ENCODE measurements around the gene DVL2. TPM values are rescaled to one million over a fixed set of nuclear protein-coding genes. Genes with fewer than 3 reads are reported as not detected.

The DVL2 gene
- polyA plus RNA-seq, 6 donors from 2014 or later: 23.4 to 33.1 (median 25.5) TPM

DNA sequence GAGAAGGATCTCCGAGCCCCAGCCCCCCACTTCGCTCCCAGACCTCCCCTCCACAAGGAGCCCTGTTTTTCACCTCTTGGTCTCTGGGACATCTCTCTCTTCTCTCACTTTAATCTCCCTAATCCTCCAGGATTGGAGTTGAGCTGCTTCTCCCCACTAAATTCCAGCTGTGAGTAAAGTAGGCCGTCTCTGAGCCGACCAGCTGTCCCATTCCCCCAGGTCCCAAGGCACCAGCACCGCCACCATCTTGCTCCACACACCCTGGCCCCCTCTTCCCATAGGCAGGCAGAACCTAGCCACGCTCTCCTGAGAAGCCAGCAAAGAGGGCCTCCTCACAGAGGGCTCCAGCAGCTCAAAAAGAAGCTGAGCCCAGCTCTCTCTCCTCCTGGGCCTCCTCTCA, 15.6 kb downstream of the DVL2 start:
- Mint-ChIP-seq H3K36me3 (no peaks in the 10 kb centered on the region), H3K4me3 (peak overlapping the region; percentile 14 to 97 (median 91)), H3K27me3 (no peaks in the 10 kb centered on the region), H3K4me1 (peaks cover 50 to 73% (median 64%) of the 10 kb centered on the region in 3 donors), H3K27ac (peak overlapping the region in 3 of 6 donors; percentile 52 to 91 (median 85)), H3K9me3 (no peaks in the 10 kb centered on the region)
- no peak for DNase-seq
- ATAC-seq (ENCODE audit: low read depth in 2 of 2): no peak

DNA sequence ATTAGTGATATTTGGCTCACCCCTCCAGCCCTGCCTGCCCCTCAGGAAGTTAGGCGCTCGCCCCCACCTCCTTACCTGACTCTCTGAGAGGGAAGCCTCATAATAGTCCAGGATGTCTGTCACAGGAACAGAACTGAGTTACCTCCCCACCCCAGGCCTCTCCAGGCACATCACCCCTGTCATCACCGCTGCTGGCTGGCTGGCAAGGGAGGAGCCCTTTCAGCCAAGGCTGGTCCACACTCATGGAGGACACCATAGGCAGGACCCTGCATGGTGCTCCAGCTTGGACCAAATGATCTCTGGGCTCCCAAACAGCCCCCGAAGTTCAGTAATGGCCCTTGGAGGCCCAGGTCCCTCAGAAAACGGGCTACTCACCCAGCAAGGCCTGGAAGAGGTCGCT, 16.2 kb downstream of the DVL2 start:
- Mint-ChIP-seq H3K27me3 (no peaks in the 10 kb centered on the region), H3K4me3 (peak overlapping the region; percentile 47 to 97 (median 72)), H3K36me3 (no peaks in the 10 kb centered on the region), H3K27ac (peak overlapping the region in 3 of 6 donors; percentile 20 to 75 (median 70)), H3K9me3 (no peaks in the 10 kb centered on the region), H3K4me1 (peaks cover 55 to 79% (median 69%) of the 10 kb centered on the region in 3 donors)
- ATAC-seq (ENCODE audit: low read depth in 2 of 2): no peak
- DNase-seq: no peak

- peak overlapping the region in 7 of 8 donors; percentile 47 to 97 (median 81) for H3K4me3 Mint-ChIP-seq
- no peaks in the 10 kb centered on the region for H3K9me3 Mint-ChIP-seq
- H3K4me1 Mint-ChIP-seq: peaks cover 55 to 79% (median 69%) of the 10 kb centered on the region in 3 donors
- no peaks in the 10 kb centered on the region for H3K36me3 Mint-ChIP-seq
- ATAC-seq (ENCODE audit: low read depth in 2 of 2) (no peak), DNase-seq (no peak)
- peaks cover 0 to 2% (median 0%) of the 10 kb centered on the region in 3 donors for H3K27me3 Mint-ChIP-seq
- peak overlapping the region in 3 of 6 donors; percentile 6 to 88 (median 70) for H3K27ac Mint-ChIP-seq
Measured at GRCh38 chr17:7217113-7217987, 17.0 kb downstream of the DVL2 start.

- DNase-seq (no peak), ATAC-seq (ENCODE audit: low read depth in 2 of 2) (no peak)
- Mint-ChIP-seq H3K27me3 (peaks cover 0 to 10% (median 0%) of the 10 kb centered on the region in 3 donors), H3K9me3 (no peaks in the 10 kb centered on the region), H3K27ac (peak overlapping the region; percentile 13 to 98 (median 50)), H3K4me3 (peak overlapping the region in 5 of 8 donors; percentile 8 to 81 (median 65)), H3K4me1 (peaks cover 55 to 71% (median 69%) of the 10 kb centered on the region in 3 donors), H3K36me3 (no peaks in the 10 kb centered on the region)
Measured at GRCh38 chr17:7216242-7217112, 17.8 kb downstream of the DVL2 start.

DNA sequence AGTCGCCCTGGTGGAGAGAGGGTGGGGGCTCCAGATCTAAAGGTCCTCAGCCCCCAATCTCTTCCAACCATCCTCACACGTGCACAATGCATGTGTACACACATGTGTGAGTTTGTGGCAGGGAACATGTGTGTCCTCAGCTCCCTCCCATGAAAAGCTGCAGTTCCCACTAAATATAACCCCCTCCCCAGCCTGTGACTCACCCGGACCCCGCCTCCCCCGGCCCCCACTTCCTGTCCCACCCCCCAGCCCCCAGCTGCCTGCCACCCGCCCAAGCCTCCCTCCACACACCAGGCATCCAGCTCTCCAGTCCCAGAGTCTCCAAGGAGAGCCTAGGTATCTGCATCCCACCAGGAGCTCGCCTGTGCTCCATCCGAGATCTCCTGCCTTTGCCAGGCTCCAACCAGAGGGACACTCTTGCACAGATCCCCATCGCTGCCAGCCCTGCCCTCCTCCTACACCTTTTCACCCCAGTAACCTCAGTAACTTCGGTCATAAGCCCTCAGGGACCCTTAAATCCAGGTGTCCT, 18.6 kb downstream of the DVL2 start:
- Mint-ChIP-seq H3K4me1 (peaks cover 47 to 63% (median 62%) of the 10 kb centered on the region in 3 donors), H3K36me3 (no peaks in the 10 kb centered on the region), H3K4me3 (peak overlapping the region in 4 of 8 donors; percentile 8 to 80 (median 54)), H3K27me3 (peaks cover 0 to 10% (median 0%) of the 10 kb centered on the region in 3 donors), H3K9me3 (no peaks in the 10 kb centered on the region), H3K27ac (peak overlapping the region in 5 of 6 donors; percentile 5 to 98 (median 50))
- DNase-seq (no peak), ATAC-seq (ENCODE audit: low read depth in 2 of 2) (no peak)

GRCh38 chr17:7215136-7215638, 19.1 kb downstream of the DVL2 start:
- no peak for ATAC-seq (ENCODE audit: low read depth in 2 of 2)
- Mint-ChIP-seq H3K27me3 (peaks cover 0 to 10% (median 2%) of the 10 kb centered on the region in 3 donors), H3K9me3 (no peaks in the 10 kb centered on the region), H3K36me3 (no peaks in the 10 kb centered on the region), H3K4me3 (peak overlapping the region; percentile 87 to 96 (median 90)), H3K4me1 (peaks cover 42 to 58% (median 57%) of the 10 kb centered on the region in 3 donors), H3K27ac (peak overlapping the region; percentile 98 to 99 (median 99))
- no peak for DNase-seq

DNA sequence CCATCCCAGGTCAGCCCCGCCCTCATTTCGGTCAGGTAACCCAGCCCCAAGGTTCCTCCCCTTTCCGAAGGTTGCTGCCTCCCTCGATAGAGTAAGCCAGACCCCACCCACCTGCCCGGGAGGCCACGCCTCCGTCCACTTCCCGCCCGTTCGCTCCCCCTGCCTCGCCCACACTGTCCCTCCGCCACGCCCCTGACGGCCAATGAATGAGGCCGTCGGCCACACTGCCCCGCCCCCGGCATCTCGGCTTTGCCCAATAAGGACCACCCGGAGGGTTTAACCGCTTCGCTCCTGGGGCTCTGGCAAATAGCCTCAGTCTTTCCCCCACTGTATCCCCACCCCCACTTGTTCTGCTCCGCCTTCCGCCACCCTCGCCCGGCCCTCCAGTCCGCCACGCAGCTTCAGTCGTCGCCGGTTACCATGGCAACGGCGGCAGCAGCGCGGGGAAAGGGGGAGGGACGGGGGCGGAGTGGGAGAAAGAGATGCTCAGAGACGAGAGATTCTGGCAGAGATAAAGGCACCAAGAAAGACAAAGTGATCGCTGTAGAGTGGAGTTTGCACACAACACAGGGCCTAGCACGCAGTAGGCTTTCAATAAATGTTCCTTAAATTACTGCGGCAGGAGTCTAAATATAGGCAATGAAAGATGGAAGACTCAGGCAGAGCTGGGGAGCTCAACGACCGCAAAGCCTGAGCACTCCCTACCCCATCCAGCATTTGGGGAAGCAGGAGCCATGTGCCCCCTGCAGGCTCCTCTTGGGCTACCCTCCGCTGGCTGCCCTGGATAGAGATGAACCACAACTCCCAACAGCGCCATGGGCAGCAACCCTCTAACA, 19.8 kb downstream of the DVL2 start:
- H3K36me3 Mint-ChIP-seq: no peaks in the 10 kb centered on the region
- H3K4me1 Mint-ChIP-seq: peaks cover 39 to 54% (median 53%) of the 10 kb centered on the region in 3 donors
- H3K27ac Mint-ChIP-seq: peak overlapping the region; percentile 98 to 99 (median 99)
- DNase-seq (peak; percentile 98), ATAC-seq (ENCODE audit: low read depth in 2 of 2) (peak; percentile 77 to 78)
- peak overlapping the region; percentile 87 to 96 (median 90) for H3K4me3 Mint-ChIP-seq
- peaks cover 0 to 10% (median 6%) of the 10 kb centered on the region in 3 donors for H3K27me3 Mint-ChIP-seq
- H3K9me3 Mint-ChIP-seq: no peaks in the 10 kb centered on the region

DNA sequence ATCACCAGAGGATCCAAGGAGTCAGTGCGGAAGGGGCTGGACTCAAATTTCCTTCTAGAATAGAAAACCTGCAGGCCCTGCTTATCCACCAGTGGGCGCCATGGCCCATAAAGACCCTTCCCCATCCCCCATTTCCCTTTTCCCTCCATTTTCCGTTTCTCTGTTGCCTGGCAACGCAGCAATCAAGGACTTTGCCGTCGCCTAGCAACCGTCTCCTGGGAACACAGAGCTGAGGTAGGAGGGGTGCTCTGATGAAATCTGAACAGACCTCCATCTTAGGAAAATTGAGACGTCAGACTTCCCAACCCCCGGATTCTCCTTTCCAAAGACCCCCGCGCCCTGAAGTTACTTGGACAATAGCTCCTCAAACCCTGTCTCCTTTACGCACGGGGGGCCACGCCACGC, 20.4 kb downstream of the DVL2 start:
- H3K4me1 Mint-ChIP-seq: peaks cover 36 to 48% (median 47%) of the 10 kb centered on the region in 3 donors
- DNase-seq (no peak), ATAC-seq (ENCODE audit: low read depth in 2 of 2) (peak; percentile 13 to 18)
- peak overlapping the region; percentile 98 to 99 (median 99) for H3K27ac Mint-ChIP-seq
- no peaks in the 10 kb centered on the region for H3K36me3 Mint-ChIP-seq
- peaks cover 0 to 10% (median 6%) of the 10 kb centered on the region in 3 donors for H3K27me3 Mint-ChIP-seq
- H3K9me3 Mint-ChIP-seq: no peaks in the 10 kb centered on the region
- H3K4me3 Mint-ChIP-seq: peak overlapping the region; percentile 87 to 96 (median 90)

- peak overlapping the region in 2 of 8 donors; percentile 10 to 16 for H3K4me3 Mint-ChIP-seq
- H3K36me3 Mint-ChIP-seq: no peaks in the 10 kb centered on the region
- DNase-seq: no peak
- H3K9me3 Mint-ChIP-seq: no peaks in the 10 kb centered on the region
- peaks cover 0 to 10% (median 6%) of the 10 kb centered on the region in 3 donors for H3K27me3 Mint-ChIP-seq
- peak overlapping the region in 2 of 6 donors; percentile 19 to 53 for H3K27ac Mint-ChIP-seq
- no peak for ATAC-seq (ENCODE audit: low read depth in 2 of 2)
- peaks cover 31 to 43% (median 34%) of the 10 kb centered on the region in 3 donors for H3K4me1 Mint-ChIP-seq
Measured at GRCh38 chr17:7211491-7212273, 22.6 kb downstream of the DVL2 start.

DNA sequence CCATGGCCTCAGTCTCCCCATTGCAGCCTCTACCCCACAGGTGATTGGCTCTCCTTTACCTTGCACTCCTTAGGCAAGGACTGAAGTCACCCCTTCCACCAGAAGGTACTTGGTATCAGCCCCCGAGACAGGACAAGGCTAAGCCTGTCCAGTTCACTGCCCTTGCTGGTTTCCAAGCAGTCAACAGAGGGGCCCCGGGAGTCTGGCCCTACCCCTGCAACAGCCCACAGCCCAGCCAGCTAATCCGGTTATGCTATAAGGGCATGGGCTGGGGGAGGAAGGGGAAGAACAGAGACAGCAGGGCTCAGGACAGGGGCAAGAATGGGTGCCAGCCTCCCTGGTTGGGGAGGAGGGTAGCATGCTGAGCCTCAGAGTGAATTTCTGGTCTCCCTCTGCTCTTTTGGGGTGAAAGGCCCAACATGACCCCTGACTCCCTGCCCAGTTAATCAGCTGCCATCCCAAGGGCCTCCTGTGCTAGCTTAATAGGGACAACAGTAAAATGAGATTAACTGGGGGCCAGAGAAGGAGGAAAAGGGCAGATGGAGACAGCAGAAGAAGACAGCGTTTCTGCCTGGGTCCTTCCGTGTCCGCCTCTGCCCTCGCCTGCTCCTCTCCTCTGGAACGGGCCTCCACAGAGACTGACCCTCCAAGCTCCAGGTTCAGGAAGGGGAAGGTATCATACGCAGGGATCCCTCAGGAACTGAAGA, 25.4 kb downstream of the DVL2 start:
- Mint-ChIP-seq H3K36me3 (no peaks in the 10 kb centered on the region), H3K27me3 (peaks cover 0 to 10% (median 6%) of the 10 kb centered on the region in 3 donors), H3K27ac (peak overlapping the region in 4 of 6 donors; percentile 67 to 81 (median 75)), H3K9me3 (no peaks in the 10 kb centered on the region), H3K4me1 (peaks cover 34 to 47% (median 38%) of the 10 kb centered on the region in 3 donors), H3K4me3 (peak overlapping the region in 1 of 8 donors; percentile 56)
- no peak for DNase-seq
- no peak for ATAC-seq (ENCODE audit: low read depth in 2 of 2)

DNA sequence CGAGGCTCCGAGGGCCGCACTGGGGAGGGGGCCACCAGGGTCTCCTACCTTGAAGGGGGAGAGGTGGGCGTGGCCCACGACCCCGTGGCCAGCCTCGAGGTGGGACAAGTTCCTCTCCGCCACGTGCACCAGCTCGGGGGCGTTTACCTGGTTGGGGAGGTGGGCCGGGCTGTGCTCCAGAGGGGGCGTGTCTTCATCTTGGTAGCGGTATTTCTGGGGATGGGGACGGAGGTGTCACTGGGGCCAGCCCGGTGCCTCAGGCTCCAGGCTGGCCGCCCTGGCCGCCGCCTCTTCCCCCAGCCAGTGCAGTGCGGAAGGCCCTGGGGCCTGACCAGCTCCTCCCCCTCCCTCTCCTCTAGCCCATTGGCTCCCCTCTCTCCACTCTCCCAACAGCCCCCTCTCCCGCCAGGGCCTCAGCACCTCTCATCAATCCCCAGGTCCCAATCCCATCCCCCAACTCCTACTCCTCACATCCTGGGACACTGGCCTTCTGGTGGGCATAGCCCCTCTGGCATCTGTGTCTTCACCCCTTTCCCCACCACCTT, 26.2 kb downstream of the DVL2 start:
- peaks cover 30 to 44% (median 31%) of the 10 kb centered on the region in 3 donors for H3K4me1 Mint-ChIP-seq
- no peaks in the 10 kb centered on the region for H3K36me3 Mint-ChIP-seq
- H3K27ac Mint-ChIP-seq: peak overlapping the region in 4 of 6 donors; percentile 26 to 81 (median 75)
- ATAC-seq (ENCODE audit: low read depth in 2 of 2): no peak
- no peak for DNase-seq
- no peaks in the 10 kb centered on the region for H3K9me3 Mint-ChIP-seq
- peaks cover 0 to 10% (median 6%) of the 10 kb centered on the region in 3 donors for H3K27me3 Mint-ChIP-seq
- no peak overlapping the region for H3K4me3 Mint-ChIP-seq

Data from naive B cell (primary cell).